ENCODE data around the gene URM1.

DNA sequence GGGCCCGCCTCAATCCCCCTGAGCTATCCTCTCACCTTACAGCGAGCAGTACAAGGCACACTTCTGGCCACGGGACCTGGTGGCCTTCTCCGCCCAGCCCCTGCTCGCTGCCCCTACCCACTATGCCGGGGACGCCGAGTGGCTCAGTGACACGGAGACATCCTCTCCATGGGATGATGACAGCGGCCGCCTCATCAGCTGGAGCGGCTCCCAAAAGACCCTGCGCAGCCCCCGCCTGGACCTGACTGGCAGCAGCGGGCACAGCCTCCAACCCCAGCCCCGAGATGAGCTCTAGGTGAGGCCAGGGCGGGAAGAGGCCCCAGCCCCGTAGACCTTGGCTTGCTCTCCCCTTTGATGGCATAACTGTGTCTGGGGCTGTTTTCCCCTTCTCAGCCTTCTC, 64.4 kb downstream of the URM1 start:
- TF ChIP-seq POLR2A (IDR thresholded peaks at IDR 0.05): no peak
- no peak for TF ChIP-seq POLR2AphosphoS5 (IDR thresholded peaks at IDR 0.05)
- TF ChIP-seq, protein P1, sequence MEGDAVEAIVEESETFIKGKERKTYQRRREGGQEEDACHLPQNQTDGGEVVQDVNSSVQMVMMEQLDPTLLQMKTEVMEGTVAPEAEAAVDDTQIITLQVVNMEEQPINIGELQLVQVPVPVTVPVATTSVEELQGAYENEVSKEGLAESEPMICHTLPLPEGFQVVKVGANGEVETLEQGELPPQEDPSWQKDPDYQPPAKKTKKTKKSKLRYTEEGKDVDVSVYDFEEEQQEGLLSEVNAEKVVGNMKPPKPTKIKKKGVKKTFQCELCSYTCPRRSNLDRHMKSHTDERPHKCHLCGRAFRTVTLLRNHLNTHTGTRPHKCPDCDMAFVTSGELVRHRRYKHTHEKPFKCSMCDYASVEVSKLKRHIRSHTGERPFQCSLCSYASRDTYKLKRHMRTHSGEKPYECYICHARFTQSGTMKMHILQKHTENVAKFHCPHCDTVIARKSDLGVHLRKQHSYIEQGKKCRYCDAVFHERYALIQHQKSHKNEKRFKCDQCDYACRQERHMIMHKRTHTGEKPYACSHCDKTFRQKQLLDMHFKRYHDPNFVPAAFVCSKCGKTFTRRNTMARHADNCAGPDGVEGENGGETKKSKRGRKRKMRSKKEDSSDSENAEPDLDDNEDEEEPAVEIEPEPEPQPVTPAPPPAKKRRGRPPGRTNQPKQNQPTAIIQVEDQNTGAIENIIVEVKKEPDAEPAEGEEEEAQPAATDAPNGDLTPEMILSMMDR (IDR thresholded peaks at IDR 0.05): no peak
- TF ChIP-seq EP300 (IDR thresholded peaks at IDR 0.05): no peak
